WI38 (cell line): ENCODE results near the gene AR.
A peak's percentile ranks its signal among the peaks of the same experiment; 100 is the strongest.

Experiments
- H3K4me3 ChIP-seq: 2 replicates; pipeline ENCODE4 v1.5.1; 2011; ENCODE audit warnings: low read depth, mild to moderate bottlenecking, control low read depth, low read length
- TF ChIP-seq, protein P1 (sequence below): IDR thresholded peaks from 2 replicates; pipeline ENCODE4 v1.5.1; 2012; ENCODE audit warnings: low read depth, mild to moderate bottlenecking, control low read depth, low read length

The AR gene

DNA sequence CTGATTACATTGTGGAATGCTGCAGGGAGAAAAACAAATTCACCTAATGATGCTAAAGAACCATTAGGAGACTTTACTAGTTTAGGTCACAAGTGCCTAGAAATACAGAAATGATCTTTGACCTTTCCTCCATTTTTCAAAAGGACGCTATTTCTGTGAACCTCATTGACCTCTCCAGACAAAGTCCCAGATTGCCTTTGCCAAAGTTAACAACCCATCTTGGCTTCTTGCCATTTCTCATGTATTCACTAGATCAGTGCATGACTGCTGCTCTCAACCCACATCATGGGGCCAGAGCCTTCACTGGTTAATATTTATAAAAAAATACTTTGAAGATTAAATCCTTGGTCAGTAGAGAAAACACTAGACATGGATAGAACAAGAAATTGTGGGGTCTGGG, 19.9 kb upstream of the AR start:
- no peak overlapping the region for H3K4me3 ChIP-seq
- TF ChIP-seq, protein P1, sequence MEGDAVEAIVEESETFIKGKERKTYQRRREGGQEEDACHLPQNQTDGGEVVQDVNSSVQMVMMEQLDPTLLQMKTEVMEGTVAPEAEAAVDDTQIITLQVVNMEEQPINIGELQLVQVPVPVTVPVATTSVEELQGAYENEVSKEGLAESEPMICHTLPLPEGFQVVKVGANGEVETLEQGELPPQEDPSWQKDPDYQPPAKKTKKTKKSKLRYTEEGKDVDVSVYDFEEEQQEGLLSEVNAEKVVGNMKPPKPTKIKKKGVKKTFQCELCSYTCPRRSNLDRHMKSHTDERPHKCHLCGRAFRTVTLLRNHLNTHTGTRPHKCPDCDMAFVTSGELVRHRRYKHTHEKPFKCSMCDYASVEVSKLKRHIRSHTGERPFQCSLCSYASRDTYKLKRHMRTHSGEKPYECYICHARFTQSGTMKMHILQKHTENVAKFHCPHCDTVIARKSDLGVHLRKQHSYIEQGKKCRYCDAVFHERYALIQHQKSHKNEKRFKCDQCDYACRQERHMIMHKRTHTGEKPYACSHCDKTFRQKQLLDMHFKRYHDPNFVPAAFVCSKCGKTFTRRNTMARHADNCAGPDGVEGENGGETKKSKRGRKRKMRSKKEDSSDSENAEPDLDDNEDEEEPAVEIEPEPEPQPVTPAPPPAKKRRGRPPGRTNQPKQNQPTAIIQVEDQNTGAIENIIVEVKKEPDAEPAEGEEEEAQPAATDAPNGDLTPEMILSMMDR: no peak

DNA sequence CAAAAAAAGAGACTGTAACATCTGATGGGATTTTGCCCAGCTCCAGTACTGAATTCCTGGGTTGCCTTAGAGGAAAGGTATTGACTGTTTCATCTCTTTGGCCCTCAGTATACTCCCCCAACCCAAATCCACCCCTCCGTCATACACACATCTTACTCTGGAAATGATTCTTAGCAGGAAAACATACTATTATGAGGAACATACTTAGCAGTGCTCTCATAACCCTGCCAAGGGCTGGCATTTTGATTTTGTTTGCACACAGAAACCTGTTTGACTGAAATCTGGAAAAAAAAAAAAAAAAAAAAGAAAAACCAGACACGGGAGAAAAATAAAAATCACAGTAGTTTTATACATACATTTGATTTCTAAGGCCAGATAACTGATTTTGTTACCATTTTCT, 19.4 kb upstream of the AR start:
- TF ChIP-seq, protein P1: no peak
- H3K4me3 ChIP-seq: no peak overlapping the region

DNA sequence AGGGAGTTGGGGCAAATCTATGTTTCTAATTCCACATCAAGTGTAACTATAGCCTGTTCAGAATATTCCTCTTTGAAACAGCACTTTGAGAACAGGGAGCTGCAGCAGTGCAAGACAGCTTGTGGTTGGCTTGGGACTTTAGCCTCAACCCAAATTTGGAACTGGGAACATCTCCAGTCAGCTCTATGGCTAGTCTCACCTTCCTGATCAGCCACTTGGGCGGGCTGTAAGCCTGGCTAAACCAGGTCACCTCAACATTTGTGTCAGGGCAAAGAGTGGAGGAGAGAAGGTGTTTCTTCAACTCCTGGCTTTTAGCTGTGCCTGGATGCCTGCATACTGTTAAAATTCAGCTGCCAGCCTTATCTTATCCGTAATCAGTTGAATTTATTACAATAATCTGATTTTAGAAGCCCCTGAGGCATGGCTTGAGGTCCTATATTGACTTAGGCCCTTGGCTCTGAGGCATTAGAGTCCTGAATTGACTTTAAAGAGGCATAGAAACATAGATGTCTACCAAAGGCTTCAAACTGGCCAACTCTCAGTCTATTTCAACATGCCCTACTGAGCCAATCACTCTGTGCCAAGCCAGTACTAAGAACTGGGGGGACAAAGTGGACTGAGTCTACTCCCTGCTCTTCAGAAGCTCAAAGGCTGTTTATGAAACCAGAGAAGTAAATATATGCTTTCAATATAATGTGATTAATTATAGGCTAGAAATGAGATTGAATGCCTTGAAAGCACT, 18.7 kb upstream of the AR start:
- TF ChIP-seq, protein P1: no peak
- no peak overlapping the region for H3K4me3 ChIP-seq

DNA sequence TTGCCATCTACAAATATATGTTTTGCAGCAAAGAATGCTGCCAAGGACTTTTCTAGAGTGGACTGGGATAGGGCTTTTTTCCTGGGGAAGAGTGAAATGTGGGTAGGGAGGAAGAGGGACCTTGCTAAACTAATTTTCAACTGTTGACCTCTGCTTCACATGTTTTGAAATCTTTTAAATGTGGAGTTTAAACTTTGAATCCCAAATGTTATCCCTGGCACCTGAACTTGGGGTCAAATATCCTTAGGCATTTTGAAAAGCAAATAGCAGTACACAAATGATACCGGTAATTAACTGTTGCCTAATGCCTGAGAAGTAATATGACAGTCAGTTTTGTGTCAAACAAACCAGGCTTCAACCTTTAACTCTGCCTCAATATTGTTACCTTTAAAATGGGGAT, 7.3 kb upstream of the AR start:
- no peak overlapping the region for H3K4me3 ChIP-seq

DNA sequence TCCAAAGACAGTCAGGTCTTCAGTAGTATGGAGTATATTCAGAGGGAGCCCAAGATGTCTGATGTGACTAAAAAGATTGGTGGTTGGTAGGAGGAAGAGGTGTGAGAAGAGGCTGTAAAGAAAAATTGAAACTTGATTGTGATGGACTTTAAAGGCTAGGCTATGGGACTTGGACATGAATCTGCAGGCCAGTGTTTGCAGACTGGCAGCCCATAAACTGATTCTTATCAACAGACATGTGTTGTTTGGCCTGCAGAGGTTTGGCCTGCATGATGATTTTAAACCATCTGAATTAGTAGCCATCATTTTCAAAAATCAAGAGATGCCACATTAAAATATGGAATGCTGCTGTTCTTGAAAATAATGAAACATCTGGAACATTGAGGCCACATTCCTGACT, 5.4 kb upstream of the AR start:
- no peak overlapping the region for H3K4me3 ChIP-seq
- TF ChIP-seq, protein P1: no peak

More for the DNA sequence above, 7.3 kb upstream of the AR start:
- TF ChIP-seq, protein P1: no peak

DNA sequence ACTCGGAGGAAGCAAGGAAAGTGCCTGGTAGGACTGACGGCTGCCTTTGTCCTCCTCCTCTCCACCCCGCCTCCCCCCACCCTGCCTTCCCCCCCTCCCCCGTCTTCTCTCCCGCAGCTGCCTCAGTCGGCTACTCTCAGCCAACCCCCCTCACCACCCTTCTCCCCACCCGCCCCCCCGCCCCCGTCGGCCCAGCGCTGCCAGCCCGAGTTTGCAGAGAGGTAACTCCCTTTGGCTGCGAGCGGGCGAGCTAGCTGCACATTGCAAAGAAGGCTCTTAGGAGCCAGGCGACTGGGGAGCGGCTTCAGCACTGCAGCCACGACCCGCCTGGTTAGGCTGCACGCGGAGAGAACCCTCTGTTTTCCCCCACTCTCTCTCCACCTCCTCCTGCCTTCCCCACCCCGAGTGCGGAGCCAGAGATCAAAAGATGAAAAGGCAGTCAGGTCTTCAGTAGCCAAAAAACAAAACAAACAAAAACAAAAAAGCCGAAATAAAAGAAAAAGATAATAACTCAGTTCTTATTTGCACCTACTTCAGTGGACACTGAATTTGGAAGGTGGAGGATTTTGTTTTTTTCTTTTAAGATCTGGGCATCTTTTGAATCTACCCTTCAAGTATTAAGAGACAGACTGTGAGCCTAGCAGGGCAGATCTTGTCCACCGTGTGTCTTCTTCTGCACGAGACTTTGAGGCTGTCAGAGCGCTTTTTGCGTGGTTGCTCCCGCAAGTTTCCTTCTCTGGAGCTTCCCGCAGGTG, 637 bp downstream of the AR start:
- H3K4me3 ChIP-seq: peak overlapping the region; percentile 66
- TF ChIP-seq, protein P1: no peak
